Breast epithelium (tissue), 3 donors: Measurements from ENCODE around the gene PDHB.

Experiments
- POLR2A ChIP-seq: fragments of 450-650 bp; IDR thresholded peaks from one replicate; pipeline ENCODE4 v1.6.1; 2016; ENCODE audit warnings: antibody characterized with exemption, mild to moderate bottlenecking, moderate library complexity
- POLR2AphosphoS5 ChIP-seq, 3 donors: sonication (generic); formaldehyde crosslinking; IDR thresholded peaks; one replicate each; pipeline ENCODE4 v1.6.1; 2017; ENCODE audit warnings: antibody characterized with exemption in 3 of 3
- TF ChIP-seq, protein P1 (sequence below), 3 donors: fragments of 450-650 bp; IDR thresholded peaks; one replicate each; pipeline ENCODE4 v1.5.1; 2016 to 2017; ENCODE audit warnings: antibody characterized with exemption in 3 of 3, mild to moderate bottlenecking in 3 of 3, moderate library complexity in 3 of 3

DNA sequence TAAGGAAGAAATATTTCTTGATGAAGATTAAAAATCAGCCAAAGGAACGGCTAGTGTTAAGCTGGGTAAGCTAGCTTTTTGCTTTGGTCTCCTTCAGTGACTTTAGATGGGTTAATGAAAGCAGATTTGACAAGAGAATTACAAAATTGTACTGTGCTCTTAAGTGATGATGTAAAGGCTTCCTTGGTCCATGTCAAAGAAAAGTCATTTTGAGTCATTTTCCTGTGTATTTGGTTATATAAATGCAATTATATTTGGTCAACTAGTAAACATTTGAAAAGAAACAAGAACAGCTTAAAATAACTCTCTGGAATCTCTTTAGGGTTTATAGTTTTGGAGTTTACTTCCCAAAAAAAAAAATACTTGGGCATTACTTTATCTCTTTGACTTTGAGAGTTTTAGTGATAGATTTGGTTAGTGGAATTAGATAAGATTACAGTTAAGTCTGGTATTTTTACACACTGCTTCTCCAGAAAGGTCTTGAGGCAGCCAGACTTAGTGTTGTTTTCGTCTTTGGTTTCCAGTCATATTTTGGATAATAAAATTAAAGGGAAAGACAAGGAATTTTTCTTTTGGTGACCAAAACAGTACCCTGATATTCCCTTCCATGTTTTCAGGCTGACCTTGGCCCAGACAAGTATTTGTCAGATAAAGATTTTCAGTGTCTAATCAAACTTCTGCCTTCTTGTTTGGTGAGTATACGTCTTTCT is 42.3 kb downstream of the PDHB start:
- TF ChIP-seq, protein P1, sequence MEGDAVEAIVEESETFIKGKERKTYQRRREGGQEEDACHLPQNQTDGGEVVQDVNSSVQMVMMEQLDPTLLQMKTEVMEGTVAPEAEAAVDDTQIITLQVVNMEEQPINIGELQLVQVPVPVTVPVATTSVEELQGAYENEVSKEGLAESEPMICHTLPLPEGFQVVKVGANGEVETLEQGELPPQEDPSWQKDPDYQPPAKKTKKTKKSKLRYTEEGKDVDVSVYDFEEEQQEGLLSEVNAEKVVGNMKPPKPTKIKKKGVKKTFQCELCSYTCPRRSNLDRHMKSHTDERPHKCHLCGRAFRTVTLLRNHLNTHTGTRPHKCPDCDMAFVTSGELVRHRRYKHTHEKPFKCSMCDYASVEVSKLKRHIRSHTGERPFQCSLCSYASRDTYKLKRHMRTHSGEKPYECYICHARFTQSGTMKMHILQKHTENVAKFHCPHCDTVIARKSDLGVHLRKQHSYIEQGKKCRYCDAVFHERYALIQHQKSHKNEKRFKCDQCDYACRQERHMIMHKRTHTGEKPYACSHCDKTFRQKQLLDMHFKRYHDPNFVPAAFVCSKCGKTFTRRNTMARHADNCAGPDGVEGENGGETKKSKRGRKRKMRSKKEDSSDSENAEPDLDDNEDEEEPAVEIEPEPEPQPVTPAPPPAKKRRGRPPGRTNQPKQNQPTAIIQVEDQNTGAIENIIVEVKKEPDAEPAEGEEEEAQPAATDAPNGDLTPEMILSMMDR (IDR thresholded peaks at IDR 0.05), result no peak
- TF ChIP-seq POLR2A (no peak), POLR2AphosphoS5 (IDR thresholded peaks at IDR 0.05) (no peak)
